NCI-H2107 treated with DMSO at 0.1 percent for 48 hours (cell line): ENCODE data around the gene PTPRN2.

Experiments used
- DNase-seq: peaks from one replicate; lab custom pipeline; 2025; ENCODE audit not compliant: unreplicated experiment; lab: John Stamatoyannopoulos, UW

Gene PTPRN2

GRCh38 chr7:157977306-157977705 is 610.3 kb downstream of the PTPRN2 start:
- peak; percentile 70 for DNase-seq

DNA sequence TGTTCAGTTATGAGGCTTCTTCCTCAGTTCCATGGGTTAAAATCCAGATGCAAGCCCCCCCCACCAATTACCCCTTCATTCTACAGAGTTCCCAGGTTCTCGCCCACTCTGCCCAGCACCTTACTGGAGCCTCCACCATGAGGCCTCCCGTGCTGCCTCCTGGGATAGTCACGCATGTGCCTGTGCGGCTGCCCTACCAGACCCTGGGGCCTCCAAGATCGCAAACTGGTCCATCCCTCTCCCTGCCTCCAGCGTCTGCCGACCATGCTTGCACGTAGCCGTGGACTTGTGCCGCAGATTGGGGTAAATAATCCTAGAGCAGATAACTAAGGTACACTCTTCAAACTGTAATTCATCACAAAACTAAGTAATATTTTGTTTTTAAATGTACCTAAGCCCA is 611.2 kb downstream of the PTPRN2 start:
- DNase-seq = no peak

- no peak for DNase-seq
Observed at GRCh38 chr7:157975401-157976372, 611.9 kb downstream of the PTPRN2 start.

DNA sequence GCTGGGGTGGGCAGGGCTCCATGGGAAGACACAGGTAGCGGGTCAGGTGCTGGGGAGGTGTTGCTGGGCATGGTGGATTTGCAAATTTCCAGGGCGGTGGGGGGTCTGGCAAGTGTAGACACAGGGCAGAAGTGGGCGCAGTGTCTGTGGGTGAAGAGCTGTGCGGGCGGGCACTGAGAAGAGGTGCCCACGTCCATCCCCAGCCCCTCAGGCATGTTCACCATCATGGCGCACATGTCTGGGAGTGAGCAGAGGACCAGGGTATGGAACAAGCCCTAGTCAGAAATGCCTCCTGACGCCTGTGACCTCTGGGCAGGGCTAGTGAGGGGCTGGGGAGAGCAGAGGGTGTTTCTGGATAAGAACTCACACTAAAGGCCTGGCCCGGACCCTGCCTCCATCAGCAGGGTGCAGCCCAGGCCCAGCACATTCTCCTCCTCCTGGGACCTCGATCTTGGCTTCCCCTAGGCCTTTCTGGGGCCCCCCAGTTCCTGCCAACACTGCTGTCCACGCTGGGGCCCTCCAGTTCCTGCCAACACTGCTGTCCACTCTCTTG is 612.9 kb downstream of the PTPRN2 start:
- no peak for DNase-seq

- DNase-seq = no peak
Observed at GRCh38 chr7:157973971-157974677, 613.5 kb downstream of the PTPRN2 start.

- DNase-seq = no peak
Observed at GRCh38 chr7:157972914-157973313, 614.7 kb downstream of the PTPRN2 start.

GRCh38 chr7:157971501-157971900 is 616.1 kb downstream of the PTPRN2 start:
- DNase-seq = no peak

DNA sequence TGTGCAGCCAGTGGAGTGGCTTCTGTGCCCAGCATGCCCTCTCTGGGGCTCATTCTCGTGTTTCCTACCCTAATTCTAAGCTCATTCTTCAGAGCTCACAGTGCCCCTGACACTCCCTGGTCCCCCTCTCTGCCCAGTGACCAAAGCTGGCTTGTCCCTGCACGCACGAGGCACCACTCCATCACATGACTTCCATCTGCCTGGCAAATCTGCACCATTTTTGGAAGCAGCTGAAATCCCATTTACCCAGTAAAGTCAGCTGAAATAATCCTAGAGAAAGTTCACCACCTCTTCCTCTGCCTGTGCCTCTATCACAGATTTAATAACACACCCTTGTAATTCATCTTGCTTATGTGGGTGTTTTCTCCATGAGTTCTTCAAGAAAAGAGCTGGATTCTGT is 616.9 kb downstream of the PTPRN2 start:
- no peak for DNase-seq

GRCh38 chr7:157969995-157970394 is 617.6 kb downstream of the PTPRN2 start:
- DNase-seq = no peak

- DNase-seq = no peak
Observed at GRCh38 chr7:157966490-157966889, 621.1 kb downstream of the PTPRN2 start.

GRCh38 chr7:157964521-157964920 is 623.1 kb downstream of the PTPRN2 start:
- DNase-seq = no peak

DNA sequence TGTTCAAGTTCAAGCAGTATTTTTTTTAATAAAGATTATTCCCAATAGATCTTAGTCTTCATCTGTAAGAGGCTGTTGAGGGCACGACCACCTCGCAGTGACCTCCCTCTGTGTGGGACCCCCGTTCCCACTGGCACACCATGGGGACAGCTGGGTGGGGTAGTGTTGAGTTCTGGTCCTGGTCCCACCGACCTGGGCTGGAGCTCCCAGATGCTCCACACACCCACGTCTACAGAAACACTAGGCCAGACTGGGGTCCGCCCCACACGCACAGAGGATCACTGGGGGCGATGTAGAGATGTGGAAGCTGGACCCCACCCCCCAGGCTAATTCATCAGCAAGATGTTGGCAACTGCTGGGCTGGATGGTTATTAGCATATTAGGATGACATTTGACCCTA is 623.6 kb downstream of the PTPRN2 start:
- no peak for DNase-seq

- no peak for DNase-seq
Observed at GRCh38 chr7:157963526-157963925, 624.1 kb downstream of the PTPRN2 start.

GRCh38 chr7:157962458-157963306 is 624.9 kb downstream of the PTPRN2 start:
- DNase-seq = no peak

- DNase-seq = no peak
Observed at GRCh38 chr7:157961731-157962457, 625.7 kb downstream of the PTPRN2 start.

GRCh38 chr7:157955348-157955999 is 632.1 kb downstream of the PTPRN2 start:
- peak; percentile 67 for DNase-seq

DNA sequence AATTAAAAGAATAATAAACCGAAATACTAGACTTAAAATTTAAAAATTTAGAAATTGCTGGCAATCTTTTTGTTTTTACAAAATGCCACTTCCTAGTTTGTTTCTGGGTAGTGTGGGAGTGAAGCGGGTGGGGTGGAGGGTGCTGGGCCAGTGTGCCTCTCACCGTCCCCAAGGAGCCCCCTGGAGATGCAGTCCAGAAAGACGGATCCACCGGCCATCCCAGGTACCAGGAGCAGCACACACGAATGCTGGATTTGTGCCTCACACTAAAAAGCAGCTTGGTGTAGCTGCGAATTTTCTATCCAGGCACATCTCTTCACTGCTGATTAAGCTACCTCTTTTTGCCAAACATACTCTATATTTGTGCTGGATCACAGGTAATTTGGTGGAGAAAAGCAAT is 632.7 kb downstream of the PTPRN2 start:
- no peak for DNase-seq

DNA sequence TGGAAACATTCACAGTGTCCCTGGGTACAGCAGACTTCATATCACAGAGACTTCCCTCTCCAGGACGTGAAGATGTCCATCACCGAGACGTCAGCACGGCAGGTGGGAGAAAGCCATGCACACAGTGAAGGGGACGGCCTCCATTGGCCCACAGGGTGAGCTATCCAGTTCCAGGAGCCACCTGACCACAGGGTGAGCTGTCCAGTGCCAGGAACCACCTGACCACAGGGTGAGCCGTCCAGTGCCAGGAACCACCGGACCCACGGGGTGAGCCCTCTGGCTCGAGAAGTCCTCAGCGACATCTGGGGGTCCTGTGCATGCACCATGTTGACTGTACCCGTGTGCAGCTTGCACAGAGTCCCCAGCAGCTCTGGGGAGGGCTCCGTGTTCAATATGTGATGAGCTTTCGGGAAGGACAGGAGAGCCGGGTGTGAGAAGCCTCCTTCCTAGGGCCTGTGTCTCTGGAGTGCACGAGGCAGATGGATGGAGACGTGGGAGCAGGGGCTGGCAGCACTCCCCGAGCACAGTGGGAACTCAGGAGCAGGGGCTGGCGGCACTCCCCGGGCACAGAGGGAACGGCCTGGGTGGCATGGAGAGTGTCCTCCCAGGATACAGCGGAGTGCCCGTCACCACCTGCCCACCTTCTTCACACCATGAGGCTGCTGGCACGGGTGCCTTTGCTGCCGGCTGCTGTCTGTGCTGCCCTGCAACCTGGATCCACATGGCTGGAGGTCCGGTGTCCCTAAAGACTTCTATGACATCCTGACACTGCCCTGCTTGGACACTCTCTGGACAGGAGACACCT is 634.6 kb downstream of the PTPRN2 start:
- no peak for DNase-seq
